Prostate gland (tissue), 2 donors: ENCODE measurements around the gene SNED1. TPM values are rescaled to one million over a fixed set of nuclear protein-coding genes. Genes with fewer than 3 reads are reported as not detected.
A peak's percentile ranks its signal among the peaks of the same experiment; 100 is the strongest.

ENCODE experiments used
- DNase-seq: peaks from one replicate; pipeline ENCODE4 v3.0.0-alpha.2; 2019; ENCODE audit warnings: low spot score
- H3K27ac ChIP-seq, 2 donors: fragments of 200-600 bp; sonication (generic); 2 replicates each; pipeline ENCODE4 v1.5.1; 2017 to 2019
- H3K27me3 ChIP-seq: fragments of 200-600 bp; sonication (generic); replicated peaks from 2 replicates; pipeline ENCODE4 v1.5.1; 2019; ENCODE audit not compliant: insufficient read depth
- H3K36me3 ChIP-seq, 2 donors: fragments of 200-600 bp; sonication (generic); 1 replicate in 1 of 2; 2 replicates in 1 of 2; pipeline versions ENCODE4 v1.5.1 to v1.8.1; 2017 to 2019
- H3K4me1 ChIP-seq: fragments of 200-600 bp; sonication (generic); replicated peaks from 2 replicates; pipeline ENCODE4 v1.5.1; 2019
- H3K4me3 ChIP-seq, 2 donors: fragments of 200-600 bp; sonication (generic); 2 replicates each; pipeline ENCODE4 v1.5.1; 2017 to 2019
- H3K9me3 ChIP-seq: fragments of 200-600 bp; sonication (generic); 2 replicates; pipeline ENCODE4 v1.5.1; 2017
- POLR2A ChIP-seq: fragments of 450-650 bp; IDR thresholded peaks from one replicate; pipeline ENCODE4 v1.6.1; 2016; ENCODE audit warnings: antibody characterized with exemption, mild to moderate bottlenecking
- POLR2AphosphoS5 ChIP-seq: sonication (generic); formaldehyde crosslinking; IDR thresholded peaks from one replicate; pipeline ENCODE4 v1.6.1; 2017; ENCODE audit warnings: antibody characterized with exemption
- WGBS: methylation state at CpG from one replicate; pipeline ENCODE4 v1.1.5; 2018; 5-methylcytosine and 5-hydroxymethylcytosine counted together
- intact Hi-C: fragments of 100-400 bp; cut with DNase I; formaldehyde crosslinking; loops from one replicate; pipeline ENCODE4 v1.14.2; 2022
- total RNA-seq, 2 donors: library from RNA; depleted of rRNA; stranded (reverse); fragments of >200 nt; gene quantifications; one replicate each; pipeline ENCODE4 v1.1.0, GENCODE V29; 2016
- TF ChIP-seq, protein P1 (sequence below), 4 experiments: fragments of 200-600 bp in 2 of 4; fragments of 450-650 bp in 2 of 4; sonication (generic) in 2 of 4; IDR thresholded peaks; 1 replicate in 3 of 4; 2 replicates in 1 of 4; pipeline ENCODE4 v1.5.1; 2016 to 2019; ENCODE audit warnings: antibody characterized with exemption in 4 of 4, mild to moderate bottlenecking in 2 of 4, moderate library complexity in 2 of 4

SNED1 gene
- total RNA-seq, 2 donors from 2014 or later = 32.0 to 115 TPM

DNA sequence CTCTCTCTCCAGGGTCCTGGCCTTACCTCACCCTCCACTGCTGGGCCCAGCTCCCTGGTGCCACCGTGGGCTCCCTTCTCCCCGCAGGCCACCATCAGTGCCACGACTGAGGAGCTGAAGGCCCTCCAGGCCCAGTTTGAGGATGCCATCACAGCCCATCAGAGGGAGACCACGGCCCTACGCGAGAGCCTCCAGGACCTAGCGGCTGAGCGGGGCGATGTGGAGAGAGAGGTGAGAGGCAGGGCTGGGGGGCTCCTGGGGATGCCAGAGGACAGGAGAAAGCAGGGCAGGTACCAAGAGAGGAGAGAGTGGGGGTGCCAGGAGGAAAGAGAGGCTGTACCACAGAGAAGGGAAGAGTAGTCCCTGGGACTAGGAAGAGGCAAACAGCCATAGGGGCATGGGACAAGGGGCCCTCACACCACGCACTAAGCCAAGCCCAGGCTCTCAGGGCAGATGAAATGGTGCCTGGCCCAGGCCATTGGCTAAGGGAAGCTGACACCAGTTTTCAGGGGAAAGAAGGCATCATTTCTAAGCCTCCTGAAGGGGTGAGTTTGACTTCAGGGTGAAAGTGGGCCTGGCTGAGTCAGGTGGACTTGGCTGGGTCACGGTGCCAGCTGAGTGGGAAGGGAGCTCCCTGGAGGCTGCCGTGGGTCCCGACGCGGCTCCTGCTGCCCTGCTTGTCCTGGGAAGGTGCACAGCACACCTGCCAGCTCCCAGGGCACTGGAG is 39.0 kb upstream of the SNED1 start:
- TF ChIP-seq, protein P1, sequence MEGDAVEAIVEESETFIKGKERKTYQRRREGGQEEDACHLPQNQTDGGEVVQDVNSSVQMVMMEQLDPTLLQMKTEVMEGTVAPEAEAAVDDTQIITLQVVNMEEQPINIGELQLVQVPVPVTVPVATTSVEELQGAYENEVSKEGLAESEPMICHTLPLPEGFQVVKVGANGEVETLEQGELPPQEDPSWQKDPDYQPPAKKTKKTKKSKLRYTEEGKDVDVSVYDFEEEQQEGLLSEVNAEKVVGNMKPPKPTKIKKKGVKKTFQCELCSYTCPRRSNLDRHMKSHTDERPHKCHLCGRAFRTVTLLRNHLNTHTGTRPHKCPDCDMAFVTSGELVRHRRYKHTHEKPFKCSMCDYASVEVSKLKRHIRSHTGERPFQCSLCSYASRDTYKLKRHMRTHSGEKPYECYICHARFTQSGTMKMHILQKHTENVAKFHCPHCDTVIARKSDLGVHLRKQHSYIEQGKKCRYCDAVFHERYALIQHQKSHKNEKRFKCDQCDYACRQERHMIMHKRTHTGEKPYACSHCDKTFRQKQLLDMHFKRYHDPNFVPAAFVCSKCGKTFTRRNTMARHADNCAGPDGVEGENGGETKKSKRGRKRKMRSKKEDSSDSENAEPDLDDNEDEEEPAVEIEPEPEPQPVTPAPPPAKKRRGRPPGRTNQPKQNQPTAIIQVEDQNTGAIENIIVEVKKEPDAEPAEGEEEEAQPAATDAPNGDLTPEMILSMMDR (IDR thresholded peaks at IDR 0.05) = no peak
- TF ChIP-seq POLR2A = no peak
- TF ChIP-seq POLR2AphosphoS5 = no peak
- WGBS = 83% methylated on average over 14 of the region's 15 CpGs
- H3K9me3 ChIP-seq = no peaks in the 10 kb centered on the region
- no peaks in the 10 kb centered on the region for H3K27me3 ChIP-seq
- no peak for DNase-seq
- H3K36me3 ChIP-seq = no peaks in the 10 kb centered on the region
- peaks cover 3% of the 10 kb centered on the region for H3K4me1 ChIP-seq
- H3K27ac ChIP-seq = no peak overlapping the region
- H3K4me3 ChIP-seq = no peak overlapping the region
- intact Hi-C loops = no loop called here

- no peak overlapping the region for H3K27ac ChIP-seq
- no peak overlapping the region for H3K4me3 ChIP-seq
- WGBS = 77% methylated on average over 14 of the region's 14 CpGs
- DNase-seq = no peak
- peaks cover 3% of the 10 kb centered on the region for H3K4me1 ChIP-seq
- TF ChIP-seq, protein P1 (IDR thresholded peaks at IDR 0.05) = no peak
- TF ChIP-seq POLR2A = no peak
- TF ChIP-seq POLR2AphosphoS5 = no peak
- H3K36me3 ChIP-seq = no peaks in the 10 kb centered on the region
- no peaks in the 10 kb centered on the region for H3K9me3 ChIP-seq
- intact Hi-C loops = no loop called here
- no peaks in the 10 kb centered on the region for H3K27me3 ChIP-seq
These were observed 38.5 kb upstream of the SNED1 start for GRCh38 chr2:240959941-240960308.

DNA sequence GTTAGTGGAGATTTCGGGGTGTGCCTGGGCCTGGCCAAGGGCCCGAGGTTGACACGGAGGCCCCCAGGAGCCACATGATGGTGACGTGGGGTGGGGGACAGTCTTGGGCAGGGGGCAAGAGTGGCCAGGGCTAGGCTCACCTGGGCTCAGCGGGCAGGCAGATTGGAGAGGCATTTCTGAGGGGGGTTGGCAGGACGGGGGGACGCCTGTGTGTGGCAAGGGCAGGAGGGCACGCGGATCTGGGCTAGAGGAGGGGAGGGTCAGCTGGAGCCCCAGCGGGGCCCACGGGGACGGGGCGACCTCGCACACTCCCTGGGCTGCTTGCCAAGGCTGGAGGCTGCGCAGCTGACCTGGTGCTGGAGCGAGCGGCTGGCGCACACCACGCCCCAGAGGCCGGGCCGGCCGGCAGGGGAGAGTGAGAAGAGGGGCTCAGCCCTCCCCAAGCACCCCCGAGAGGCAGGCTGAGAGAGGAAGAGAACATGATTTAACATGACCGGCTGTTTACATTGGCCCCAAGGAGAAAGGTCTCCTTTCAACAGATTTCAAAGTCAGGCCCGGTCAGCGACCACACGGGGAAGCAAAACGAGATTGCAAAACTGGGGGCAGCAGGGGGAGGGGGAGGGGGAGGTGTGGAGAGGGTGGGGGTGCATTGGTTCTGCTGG is 38.0 kb upstream of the SNED1 start:
- Histone ChIP-seq H3K4me1 (peaks cover 3% of the 10 kb centered on the region), H3K36me3 (no peaks in the 10 kb centered on the region), H3K4me3 (no peak overlapping the region), H3K27ac (no peak overlapping the region), H3K9me3 (no peaks in the 10 kb centered on the region), H3K27me3 (no peaks in the 10 kb centered on the region)
- WGBS = 19% methylated on average over 20 of the region's 28 CpGs
- no peak for TF ChIP-seq POLR2A
- TF ChIP-seq POLR2AphosphoS5 = peak; percentile 31
- intact Hi-C loops = no loop called here
- no peak for DNase-seq

- Histone ChIP-seq H3K36me3 (no peaks in the 10 kb centered on the region), H3K9me3 (no peaks in the 10 kb centered on the region), H3K27me3 (no peaks in the 10 kb centered on the region), H3K27ac (no peak overlapping the region), H3K4me1 (peaks cover 3% of the 10 kb centered on the region), H3K4me3 (no peak overlapping the region)
- intact Hi-C loops = no loop called here
- no peak for DNase-seq
- TF ChIP-seq, protein P1 (IDR thresholded peaks at IDR 0.05) = no peak
- TF ChIP-seq POLR2A = no peak
- 67% methylated on average over 27 of the region's 27 CpGs for WGBS
These were observed 37.2 kb upstream of the SNED1 start for GRCh38 chr2:240960971-240961876.

DNA sequence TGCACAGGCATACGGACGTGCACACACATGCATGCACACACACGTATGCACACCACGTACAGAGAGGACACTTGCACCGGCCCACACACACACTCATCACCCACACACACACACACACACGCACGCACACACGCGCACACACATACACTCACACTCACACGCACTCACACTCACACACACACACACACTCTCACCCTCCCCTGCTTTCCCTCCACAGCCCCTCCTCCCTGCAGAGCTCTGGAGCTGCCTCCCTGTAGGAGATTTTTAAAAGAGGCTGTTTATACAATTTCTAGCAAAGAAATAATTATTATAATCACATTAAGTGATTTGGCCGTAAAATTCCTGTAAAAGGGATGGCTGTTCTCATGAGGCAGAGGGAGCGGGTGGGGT is 36.5 kb upstream of the SNED1 start:
- TF ChIP-seq POLR2A (no peak), POLR2AphosphoS5 (no peak)
- TF ChIP-seq, protein P1 (IDR thresholded peaks at IDR 0.05) = no peak
- no peaks in the 10 kb centered on the region for H3K9me3 ChIP-seq
- no peak overlapping the region for H3K27ac ChIP-seq
- no peak overlapping the region for H3K4me3 ChIP-seq
- no peaks in the 10 kb centered on the region for H3K36me3 ChIP-seq
- H3K27me3 ChIP-seq = no peaks in the 10 kb centered on the region
- intact Hi-C loops = no loop called here
- 59% methylated on average over 12 of the region's 12 CpGs for WGBS
- H3K4me1 ChIP-seq = peaks cover 3% of the 10 kb centered on the region
- no peak for DNase-seq
